Measurements from ENCODE around the gene TIMM17B.

Gene TIMM17B

GRCh38 chrX:48897625-48898306, at the start of gene TIMM17B, which contains the start of gene PQBP1:
Gene TIMM17B (minus strand): TSS chrX:48897768. CDS start chrX:48897749, 19 bp downstream.
Gene PQBP1 (plus strand): TSS chrX:48897930. CDS start chrX:48898510, 580 bp downstream.
- peak; percentile 81 for DNase-seq (ENCODE audit: low read depth)

- DNase-seq (ENCODE audit: low read depth): no peak
Observed at GRCh38 chrX:48945517-48946348, 48.2 kb upstream of the TIMM17B start.

DNA sequence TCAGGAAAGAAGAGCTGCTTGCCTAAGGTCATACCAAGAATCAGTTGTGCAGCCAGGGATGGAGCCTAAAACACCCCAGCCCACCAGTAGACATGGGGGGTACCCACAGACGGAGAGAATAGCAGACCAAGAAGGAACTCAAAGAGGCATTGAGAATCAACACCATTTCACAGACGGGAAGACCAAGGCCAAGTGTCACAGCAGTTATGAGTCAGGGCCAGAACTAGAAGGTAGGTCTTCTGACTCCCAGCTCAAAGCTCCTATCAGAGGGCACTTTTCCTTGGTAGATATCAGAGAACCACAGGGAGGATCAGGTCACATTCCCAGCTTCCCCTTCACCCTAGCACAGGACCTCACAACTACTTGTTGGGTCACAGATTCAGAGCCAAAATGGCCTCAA, 45.3 kb upstream of the TIMM17B start:
- DNase-seq (ENCODE audit: low read depth): no peak

DNA sequence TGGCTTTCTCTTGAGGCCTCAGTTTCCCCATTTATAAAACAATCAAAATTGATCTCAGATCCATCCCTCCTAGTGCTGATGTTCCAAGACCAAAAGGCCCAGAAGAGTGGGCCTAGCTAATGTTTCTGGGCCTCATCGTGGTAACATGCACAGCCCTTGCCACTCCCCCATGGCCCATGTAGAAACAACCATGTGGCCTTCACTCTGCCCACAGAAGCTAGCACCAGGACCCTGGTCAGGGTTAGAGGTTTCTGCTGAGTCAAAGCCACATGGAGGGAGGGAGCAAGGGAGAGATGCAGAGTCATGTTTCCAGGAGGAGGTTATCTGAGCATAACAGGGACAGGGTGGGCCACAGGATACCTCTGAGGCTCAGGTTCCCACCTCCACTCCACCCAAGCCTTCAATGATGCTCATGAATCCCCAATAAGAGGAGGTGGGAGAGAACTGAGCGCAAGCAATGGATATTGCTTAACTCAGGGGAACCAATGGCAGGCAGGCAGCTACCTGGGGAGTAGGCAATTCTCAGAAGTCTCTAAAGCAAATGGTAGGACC, 42.9 kb upstream of the TIMM17B start:
- DNase-seq (ENCODE audit: low read depth): no peak

DNA sequence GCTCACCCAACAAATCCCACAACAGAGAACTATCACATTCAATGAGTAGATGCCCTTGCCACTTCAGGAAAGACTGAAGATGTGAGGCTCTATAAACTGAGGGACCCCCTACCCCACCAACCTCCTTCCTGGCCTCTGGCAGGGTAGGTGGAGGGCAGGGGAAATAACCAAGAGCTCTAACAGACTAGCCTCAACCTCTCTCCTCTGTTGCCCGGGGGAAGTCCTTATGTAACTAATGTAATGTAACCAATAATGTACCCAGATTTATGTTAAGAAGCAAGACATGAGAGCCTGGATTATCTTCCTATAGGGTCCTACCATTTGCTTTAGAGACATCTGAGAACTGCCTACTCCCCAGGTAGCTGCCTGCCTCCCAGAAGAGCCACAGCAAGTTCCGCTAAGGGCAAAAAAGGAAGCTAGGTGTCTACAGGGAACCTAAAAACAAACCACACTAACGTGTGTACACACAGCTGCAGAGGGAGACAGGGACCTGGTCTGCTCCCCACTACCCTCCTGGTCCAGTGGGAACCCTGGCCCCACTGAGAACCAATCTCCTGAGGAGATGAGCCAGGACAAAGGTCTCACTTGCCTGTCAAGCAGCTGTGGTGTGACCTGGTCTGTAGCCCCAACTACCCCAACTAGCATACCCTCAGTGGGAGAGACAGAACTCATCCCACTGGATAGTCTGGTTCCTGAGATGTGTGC, 42.1 kb upstream of the TIMM17B start:
- DNase-seq (ENCODE audit: low read depth): no peak

DNA sequence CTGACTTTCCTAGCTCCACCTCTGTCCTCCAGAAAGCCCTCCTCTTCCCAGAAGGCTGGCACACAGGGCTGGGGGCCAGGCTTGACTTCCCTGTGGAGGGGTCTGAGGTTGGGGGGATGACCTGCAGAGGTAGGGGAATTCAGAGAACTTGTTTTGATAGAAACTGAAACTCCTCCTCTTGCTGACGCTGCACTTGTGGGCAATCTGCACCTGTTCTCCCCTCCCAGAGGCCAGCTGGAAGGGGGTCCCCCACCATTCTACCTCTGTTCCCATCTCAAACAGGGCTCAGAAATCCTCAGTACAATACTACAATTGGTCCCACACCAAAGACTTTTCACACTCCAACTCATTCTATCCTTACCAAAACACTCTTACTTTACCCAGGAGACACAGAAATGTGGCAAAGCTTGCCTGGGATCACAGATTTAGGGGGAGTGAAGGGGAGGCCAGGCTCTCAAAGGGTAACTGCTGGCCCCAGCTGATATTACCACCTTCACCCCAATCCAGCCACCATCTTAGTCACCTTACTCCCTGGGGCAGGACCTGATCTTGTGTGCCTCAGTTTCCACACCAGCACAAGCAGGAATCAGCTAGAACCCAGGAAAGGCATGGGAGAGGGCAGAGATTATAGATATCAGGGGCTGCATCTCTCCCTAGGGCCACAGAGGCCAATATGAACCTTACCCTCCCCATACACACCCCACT, 41.3 kb upstream of the TIMM17B start:
- DNase-seq (ENCODE audit: low read depth): no peak

- no peak for DNase-seq (ENCODE audit: low read depth)
Observed at GRCh38 chrX:48937054-48937907, 39.7 kb upstream of the TIMM17B start.

DNA sequence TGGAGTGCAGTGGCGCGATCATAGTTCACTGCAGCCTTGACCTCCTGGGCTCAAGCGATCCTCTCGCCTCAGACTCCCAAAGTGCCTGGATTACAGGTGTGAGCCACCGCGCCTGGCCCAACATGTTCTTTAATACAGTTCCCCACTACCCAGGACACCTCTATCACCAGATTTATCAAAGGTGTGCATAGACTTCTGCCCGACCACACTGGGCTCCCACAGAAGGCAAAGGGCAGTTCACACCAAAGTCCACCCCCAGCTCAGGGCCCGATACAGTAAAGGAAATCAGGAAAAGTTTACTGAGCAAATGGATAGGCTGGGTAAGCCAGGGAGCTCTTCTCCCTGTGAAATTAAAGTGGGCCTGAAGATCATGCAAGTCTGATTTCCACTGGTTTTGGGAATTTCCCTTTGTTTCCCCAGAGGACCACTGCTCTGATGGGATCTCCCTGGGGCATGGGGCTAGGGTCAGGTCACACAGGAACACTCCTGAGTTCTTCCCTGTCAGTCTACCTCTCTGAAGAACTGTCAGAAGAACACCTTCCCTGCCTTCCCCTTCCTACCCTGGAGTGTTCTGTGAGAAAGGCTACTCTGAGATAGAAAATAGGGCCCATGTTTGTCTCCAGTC, 39.0 kb upstream of the TIMM17B start:
- no peak for DNase-seq (ENCODE audit: low read depth)

DNA sequence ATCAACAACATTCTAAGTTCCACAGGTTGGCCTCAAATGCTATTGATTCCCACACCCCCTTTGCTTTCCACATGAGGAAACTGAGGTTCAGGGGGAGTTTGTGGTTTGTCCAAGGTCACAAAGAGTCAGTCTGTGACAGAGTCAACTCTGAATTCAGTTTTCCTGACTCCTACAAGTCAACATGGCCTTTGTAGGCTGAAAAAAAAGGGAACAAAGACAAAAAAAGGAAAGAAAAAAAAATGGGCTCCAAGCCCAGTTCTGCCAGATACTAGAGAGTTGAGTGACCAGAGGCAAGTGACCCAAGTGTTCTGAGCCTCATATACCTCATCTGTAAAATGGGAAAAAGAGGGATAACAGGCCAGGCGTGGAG, 37.7 kb upstream of the TIMM17B start:
- no peak for DNase-seq (ENCODE audit: low read depth)

- DNase-seq (ENCODE audit: low read depth): no peak
Observed at GRCh38 chrX:48934581-48935300, 37.2 kb upstream of the TIMM17B start.

GRCh38 chrX:48933757-48934156, 36.2 kb upstream of the TIMM17B start:
- DNase-seq (ENCODE audit: low read depth): no peak

DNA sequence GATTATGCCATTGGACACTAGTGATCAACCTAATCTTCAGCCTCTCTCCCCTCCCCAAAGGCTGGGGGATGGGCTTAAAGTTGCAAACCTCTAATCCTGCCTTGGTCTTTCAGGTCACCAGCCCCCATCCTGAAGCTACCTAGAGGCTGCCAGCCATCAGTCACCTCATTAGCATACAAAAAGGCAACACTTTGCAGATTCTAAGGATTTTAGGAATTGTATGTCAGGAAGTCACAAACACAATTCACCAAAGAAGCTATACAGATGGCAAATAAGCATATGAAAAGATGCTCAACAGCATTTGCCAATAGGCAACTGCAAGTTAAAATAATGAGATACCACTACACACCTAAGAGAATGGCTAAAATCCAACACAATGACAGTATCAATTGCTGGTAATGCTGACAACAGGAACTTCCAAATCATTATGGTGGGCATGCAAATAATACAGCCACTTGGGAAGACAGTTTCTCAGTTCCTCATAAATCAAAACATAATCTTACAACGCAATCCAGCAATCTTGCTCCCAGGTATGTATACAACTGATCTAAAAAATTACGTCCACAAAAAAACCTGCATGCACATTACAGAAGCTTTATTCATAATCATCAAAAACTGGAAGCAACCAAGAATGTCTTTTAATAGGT, 30.3 kb upstream of the TIMM17B start:
- DNase-seq (ENCODE audit: low read depth): no peak

DNA sequence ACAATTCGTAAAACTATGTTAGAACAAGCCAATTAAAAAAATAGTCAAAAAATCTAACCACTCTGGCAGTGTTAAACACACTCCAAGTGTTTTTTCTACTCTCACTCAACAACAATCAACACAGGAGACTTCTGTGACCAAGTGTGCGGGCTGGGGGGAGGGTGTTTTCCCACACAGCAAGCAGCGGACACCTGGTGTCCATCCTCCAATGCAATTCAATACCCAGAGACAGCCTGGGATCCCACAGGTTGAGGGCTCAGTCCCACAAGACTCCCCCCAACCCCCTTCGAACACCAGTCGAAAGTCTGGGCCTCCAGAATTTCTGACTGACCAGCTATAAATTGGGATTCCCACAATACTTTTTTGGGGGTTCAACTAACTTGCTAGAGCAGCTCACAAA, 29.6 kb upstream of the TIMM17B start:
- DNase-seq (ENCODE audit: low read depth): no peak

GRCh38 chrX:48924270-48924669, 26.7 kb upstream of the TIMM17B start:
- DNase-seq (ENCODE audit: low read depth): no peak

- DNase-seq (ENCODE audit: low read depth): no peak
Observed at GRCh38 chrX:48923771-48924170, 26.2 kb upstream of the TIMM17B start.

- no peak for DNase-seq (ENCODE audit: low read depth)
Observed at GRCh38 chrX:48920718-48921104, 23.1 kb upstream of the TIMM17B start.

DNA sequence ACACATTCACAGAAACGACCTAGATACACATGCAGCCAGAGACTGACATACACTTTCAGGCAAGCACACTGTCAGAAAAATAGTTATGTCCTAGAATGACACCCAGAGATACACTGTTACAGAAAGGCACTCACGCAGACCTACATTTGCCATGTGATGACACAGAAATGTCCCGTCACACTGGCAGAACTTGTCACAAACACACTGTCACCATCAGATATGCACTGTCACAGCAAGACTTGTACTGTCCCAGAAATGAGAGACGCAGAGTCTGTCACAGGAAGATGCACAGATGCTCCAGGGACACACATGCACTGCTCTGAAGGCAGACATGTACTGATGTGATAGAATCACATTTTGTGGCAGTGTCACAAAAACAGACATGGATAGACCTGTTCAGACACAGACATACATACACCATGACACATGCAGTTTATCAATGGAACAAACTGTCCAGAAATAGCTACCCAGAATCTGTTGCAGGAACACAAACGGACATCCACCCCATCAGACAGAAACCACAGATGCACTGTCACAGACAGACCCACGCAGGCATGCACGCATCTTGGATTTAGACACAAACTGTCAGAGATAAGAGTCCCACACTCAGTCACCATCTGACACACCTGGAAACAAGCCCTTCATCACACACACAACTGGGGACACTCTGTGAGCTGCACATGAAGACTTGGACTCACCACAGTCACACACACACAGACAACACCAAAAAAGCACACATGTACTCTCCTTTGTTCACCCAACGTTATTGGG, 22.6 kb upstream of the TIMM17B start:
- DNase-seq (ENCODE audit: low read depth): no peak

DNA sequence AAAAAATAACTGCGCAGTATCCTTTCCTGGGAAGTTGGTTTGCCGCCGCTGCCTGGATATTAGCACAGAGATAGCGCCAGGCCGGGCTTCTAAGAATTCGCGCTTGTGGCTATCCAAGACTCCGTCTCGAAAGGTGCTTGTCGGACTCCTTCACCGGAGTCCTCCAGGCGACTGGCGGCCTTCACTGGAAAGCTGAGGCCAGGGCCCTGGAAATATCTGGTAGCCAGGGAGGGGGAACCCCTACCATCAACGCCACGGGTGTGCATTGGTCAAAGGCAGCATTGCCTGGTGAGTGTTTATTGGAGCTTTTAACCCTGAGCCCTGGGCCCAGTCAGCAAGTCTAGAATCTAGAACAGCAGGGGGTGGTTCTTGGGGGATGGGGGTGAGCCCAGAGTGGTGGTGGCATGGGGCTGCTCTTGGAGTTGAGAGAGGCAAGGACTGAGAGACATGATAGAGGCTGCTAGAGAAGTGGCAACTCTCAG, 21.8 kb upstream of the TIMM17B start:
- DNase-seq (ENCODE audit: low read depth): no peak
